OCI-LY1 (cell line): ENCODE results near the gene CSK.

Experiments
- CTCF ChIP-seq: fragments of 200-600 bp; sonication (generic), shearing (Covaris generic); IDR thresholded peaks from 2 replicates; pipeline ENCODE4 v1.5.1; 2017; ENCODE audit warnings: mild to moderate bottlenecking, antibody characterized with exemption, low read length, moderate library complexity, mixed read lengths
- EZH2 ChIP-seq: fragments of 200-600 bp; sonication (generic), shearing (Covaris generic); IDR thresholded peaks from 2 replicates; pipeline ENCODE4 v1.8.0; 2017; ENCODE audit warnings: borderline replicate concordance, mixed run types, mild to moderate bottlenecking, antibody characterized with exemption, low read length, moderate library complexity, mixed read lengths

GRCh38 chr15:74807282-74807681, 25.4 kb downstream of the CSK start:
- TF ChIP-seq CTCF (no peak), EZH2 (no peak)
